Endodermal cell (in vitro differentiated cells): ENCODE data around the gene MICALL2. TPM values are rescaled to one million over a fixed set of nuclear protein-coding genes. Genes with fewer than 3 reads are reported as not detected.

Experiments
- DNase-seq: peaks from one replicate; pipeline ENCODE4 v3.0.0-alpha.2; 2017
- H3K27ac ChIP-seq: 2 replicates; pipeline ENCODE4 v1.5.1; 2013; ENCODE audit warnings: mild to moderate bottlenecking, low read depth, low read length, moderate library complexity
- H3K27me3 ChIP-seq: 2 replicates; pipeline ENCODE4 v1.6.1; 2013; ENCODE audit warnings: mild to moderate bottlenecking, low read length, moderate library complexity; ENCODE audit not compliant: insufficient read depth, control insufficient read depth, poor library complexity, severe bottlenecking
- H3K36me3 ChIP-seq: 2 replicates; pipeline ENCODE4 v1.7.0; 2013; ENCODE audit warnings: mild to moderate bottlenecking, low read length, moderate library complexity; ENCODE audit not compliant: control insufficient read depth, insufficient read depth
- H3K4me1 ChIP-seq: one replicate; pipeline ENCODE4 v1.7.0; 2013; ENCODE audit warnings: low read length; ENCODE audit not compliant: control insufficient read depth, insufficient read depth
- H3K4me3 ChIP-seq: 2 replicates; pipeline ENCODE4 v1.5.1; 2013; ENCODE audit warnings: mild to moderate bottlenecking, low read length, moderate library complexity
- H3K9ac ChIP-seq: 2 replicates; pipeline ENCODE4 v1.6.1; 2013; ENCODE audit warnings: mild to moderate bottlenecking, low read length, moderate library complexity; ENCODE audit not compliant: poor library complexity, severe bottlenecking; ENCODE audit errors: extremely low read depth
- H3K9me3 ChIP-seq: 2 replicates; pipeline ENCODE4 v1.6.1; 2013; ENCODE audit warnings: mild to moderate bottlenecking, low read length, moderate library complexity; ENCODE audit not compliant: control insufficient read depth
- H3K27ac Mint-ChIP-seq: 2 replicates; pipeline ENCODE4 v1.8.0; 2020; ENCODE audit warnings: mixed read lengths
- H3K27me3 Mint-ChIP-seq: 2 replicates; pipeline ENCODE4 v1.8.0; 2021; ENCODE audit warnings: mild to moderate bottlenecking, mixed read lengths; ENCODE audit not compliant: insufficient read depth
- H3K36me3 Mint-ChIP-seq: 2 replicates; pipeline ENCODE4 v1.8.0; 2020; ENCODE audit warnings: low read depth, mixed read lengths
- H3K4me1 Mint-ChIP-seq: 2 replicates; pipeline ENCODE4 v1.8.0; 2020; ENCODE audit warnings: mixed read lengths
- H3K4me3 Mint-ChIP-seq: 2 replicates; pipeline ENCODE4 v1.8.0; 2020; ENCODE audit warnings: mild to moderate bottlenecking, moderate library complexity, mixed read lengths
- H3K9me3 Mint-ChIP-seq: 2 replicates; pipeline ENCODE4 v1.8.0; 2020; ENCODE audit warnings: mild to moderate bottlenecking, mixed read lengths
- CTCF ChIP-seq: fragments of 200-600 bp; sonication (generic); conservative IDR thresholded peaks from 2 replicates; pipeline ENCODE4 v1.5.0; 2021; ENCODE audit warnings: antibody characterized with exemption, mild to moderate bottlenecking
- WGBS, 2 experiments: methylation state at CpG; one replicate each; pipeline versions ENCODE4 v1.1.5 to v1.1.7; 2013; ENCODE audit warnings: missing lambda C conversion rate in 2 of 2, mixed read lengths in 1 of 2; ENCODE audit not compliant: insufficient coverage in 1 of 2, insufficient read length in 1 of 2; 5-methylcytosine and 5-hydroxymethylcytosine counted together
- total RNA-seq, 2 donors: library from RNA; stranded (reverse); fragmentation: NEBNext Ultra II Directional in 1 of 2; extraction: Animal tissue kit (Norgen Biotek cat#: 25700) in 1 of 2; gene quantifications; 2 replicates in 1 of 2; 3 replicates in 1 of 2; pipeline ENCODE4 v1.2.1, GENCODE V29; 2021

Gene MICALL2
- total RNA-seq, 2 donors from 2014 or later: 19.4 to 24.8 TPM

- H3K9ac ChIP-seq: no peak overlapping the region
- no peak for TF ChIP-seq CTCF
- H3K4me1 ChIP-seq: no peaks in the 10 kb centered on the region
- no peaks in the 10 kb centered on the region for H3K36me3 ChIP-seq
- no peak overlapping the region for H3K4me3 Mint-ChIP-seq
- no peaks in the 10 kb centered on the region for H3K27me3 ChIP-seq
- WGBS, 2 experiments: 80 to 85% methylated on average over 2 to 10 of the region's 10 CpGs
- H3K4me3 ChIP-seq: no peak overlapping the region
- H3K36me3 Mint-ChIP-seq: no peaks in the 10 kb centered on the region
- no peaks in the 10 kb centered on the region for H3K9me3 Mint-ChIP-seq
- no peak overlapping the region for H3K27ac Mint-ChIP-seq
- no peak overlapping the region for H3K27ac ChIP-seq
- no peak for DNase-seq
- no peaks in the 10 kb centered on the region for H3K4me1 Mint-ChIP-seq
- H3K9me3 ChIP-seq: no peaks in the 10 kb centered on the region
- H3K27me3 Mint-ChIP-seq: peaks cover 2% of the 10 kb centered on the region
Measured at GRCh38 chr7:1431226-1431625, 28.0 kb downstream of the MICALL2 start.

GRCh38 chr7:1430056-1430845, 29.0 kb downstream of the MICALL2 start:
- no peak overlapping the region for H3K27ac Mint-ChIP-seq
- H3K27me3 Mint-ChIP-seq: peaks cover 2% of the 10 kb centered on the region
- no peak overlapping the region for H3K27ac ChIP-seq
- H3K4me3 ChIP-seq: no peak overlapping the region
- DNase-seq: no peak
- H3K4me1 ChIP-seq: no peaks in the 10 kb centered on the region
- H3K36me3 Mint-ChIP-seq: no peaks in the 10 kb centered on the region
- no peak overlapping the region for H3K9ac ChIP-seq
- TF ChIP-seq CTCF: no peak
- H3K9me3 ChIP-seq: no peaks in the 10 kb centered on the region
- no peak overlapping the region for H3K4me3 Mint-ChIP-seq
- 88 to 92% methylated on average over 14 to 32 of the region's 32 CpGs for WGBS, 2 experiments
- H3K36me3 ChIP-seq: no peaks in the 10 kb centered on the region
- H3K4me1 Mint-ChIP-seq: no peaks in the 10 kb centered on the region
- no peaks in the 10 kb centered on the region for H3K27me3 ChIP-seq
- H3K9me3 Mint-ChIP-seq: no peaks in the 10 kb centered on the region

- DNase-seq: no peak
- Histone ChIP-seq H3K4me3 (no peak overlapping the region), H3K4me1 (no peaks in the 10 kb centered on the region), H3K27ac (no peak overlapping the region), H3K9me3 (no peaks in the 10 kb centered on the region), H3K27me3 (no peaks in the 10 kb centered on the region), H3K36me3 (no peaks in the 10 kb centered on the region), H3K9ac (no peak overlapping the region)
- no peaks in the 10 kb centered on the region for H3K4me1 Mint-ChIP-seq
- no peaks in the 10 kb centered on the region for H3K9me3 Mint-ChIP-seq
- H3K4me3 Mint-ChIP-seq: no peak overlapping the region
- no peaks in the 10 kb centered on the region for H3K36me3 Mint-ChIP-seq
- 67 to 86% methylated on average over 3 to 20 of the region's 20 CpGs for WGBS, 2 experiments
- H3K27ac Mint-ChIP-seq: no peak overlapping the region
- no peak for TF ChIP-seq CTCF
- peaks cover 2% of the 10 kb centered on the region for H3K27me3 Mint-ChIP-seq
Measured at GRCh38 chr7:1428941-1429501, 30.2 kb downstream of the MICALL2 start.
